NB4 (cell line): ENCODE measurements around the gene TXLNG.

Source experiments
- POLR2A ChIP-seq: IDR thresholded peaks from 2 replicates; pipeline ENCODE4 v1.6.1; 2011; ENCODE audit warnings: mild to moderate bottlenecking; ENCODE audit not compliant: insufficient read length; ENCODE audit errors: extremely low read depth
- TF ChIP-seq, protein P1 (sequence below): IDR thresholded peaks from one replicate; pipeline ENCODE4 v1.5.1; 2012; ENCODE audit warnings: low read depth, low read length

DNA sequence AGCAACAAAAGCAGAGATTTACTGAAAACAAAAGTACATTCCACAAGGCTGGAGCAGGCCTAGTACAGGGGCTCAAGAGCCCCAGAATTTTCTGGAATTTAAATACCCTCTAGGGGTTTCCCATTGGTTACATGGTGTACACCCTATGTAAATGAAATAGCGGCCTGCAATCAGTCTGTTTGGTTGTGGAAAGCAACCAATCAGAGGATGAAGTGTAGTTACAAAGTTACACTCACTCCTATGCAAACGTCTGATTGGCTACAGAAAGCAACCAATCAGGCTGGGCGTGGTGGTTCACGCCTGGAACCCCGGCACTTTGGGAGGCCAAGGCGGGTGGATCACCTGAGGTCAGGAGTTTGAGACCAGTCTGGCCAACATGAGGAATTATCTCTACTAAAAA is 13.8 kb upstream of the TXLNG start:
- TF ChIP-seq, protein P1, sequence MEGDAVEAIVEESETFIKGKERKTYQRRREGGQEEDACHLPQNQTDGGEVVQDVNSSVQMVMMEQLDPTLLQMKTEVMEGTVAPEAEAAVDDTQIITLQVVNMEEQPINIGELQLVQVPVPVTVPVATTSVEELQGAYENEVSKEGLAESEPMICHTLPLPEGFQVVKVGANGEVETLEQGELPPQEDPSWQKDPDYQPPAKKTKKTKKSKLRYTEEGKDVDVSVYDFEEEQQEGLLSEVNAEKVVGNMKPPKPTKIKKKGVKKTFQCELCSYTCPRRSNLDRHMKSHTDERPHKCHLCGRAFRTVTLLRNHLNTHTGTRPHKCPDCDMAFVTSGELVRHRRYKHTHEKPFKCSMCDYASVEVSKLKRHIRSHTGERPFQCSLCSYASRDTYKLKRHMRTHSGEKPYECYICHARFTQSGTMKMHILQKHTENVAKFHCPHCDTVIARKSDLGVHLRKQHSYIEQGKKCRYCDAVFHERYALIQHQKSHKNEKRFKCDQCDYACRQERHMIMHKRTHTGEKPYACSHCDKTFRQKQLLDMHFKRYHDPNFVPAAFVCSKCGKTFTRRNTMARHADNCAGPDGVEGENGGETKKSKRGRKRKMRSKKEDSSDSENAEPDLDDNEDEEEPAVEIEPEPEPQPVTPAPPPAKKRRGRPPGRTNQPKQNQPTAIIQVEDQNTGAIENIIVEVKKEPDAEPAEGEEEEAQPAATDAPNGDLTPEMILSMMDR: no peak
- TF ChIP-seq POLR2A: no peak
